ENCODE results near the gene BBS9. TPM values are rescaled to one million over a fixed set of nuclear protein-coding genes. Genes with fewer than 3 reads are reported as not detected.
"Not testable (repeated sequence)": the region's sequence is repeated elsewhere in the genome, so short reads cannot be mapped to it uniquely, and the experiment has no call there.

Gene BBS9
- polyA plus RNA-seq, 4 donors, result 2.0 to 8.8 (median 3.0) TPM

DNA sequence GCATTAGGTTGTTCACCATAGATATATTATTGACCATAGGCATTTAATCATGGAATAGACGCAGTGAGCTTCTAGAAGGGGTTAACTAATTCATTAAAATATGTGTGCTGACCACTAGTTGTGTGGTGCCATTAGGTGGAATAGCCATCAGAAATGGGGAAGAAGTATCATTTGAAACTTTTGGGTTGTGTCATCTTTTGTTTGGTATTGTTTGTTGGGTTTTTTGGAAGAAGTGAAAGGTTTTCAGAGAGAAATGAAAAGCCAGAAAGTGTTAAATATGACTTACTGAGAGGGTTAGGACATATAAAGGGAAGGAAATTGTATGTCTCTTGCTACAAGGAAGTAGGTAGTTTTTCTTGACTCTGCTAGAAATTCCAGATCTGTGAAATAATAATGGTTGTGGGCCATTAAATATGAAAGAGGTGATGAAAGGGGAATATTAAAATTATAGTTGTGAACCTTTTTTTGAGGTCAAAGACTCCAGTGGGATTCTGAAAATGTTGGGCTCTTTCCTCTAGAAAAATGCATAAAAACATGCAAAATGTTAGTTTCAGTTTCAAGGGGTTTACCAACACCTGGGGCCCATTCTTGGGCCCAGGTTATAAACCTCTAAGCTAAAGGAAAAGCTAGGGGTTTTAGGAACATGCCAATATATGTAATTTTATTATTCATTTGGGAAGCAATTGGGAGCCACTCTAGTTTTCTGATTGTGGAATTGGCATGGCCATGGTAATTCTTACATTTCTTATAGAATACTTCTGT lies 348.5 kb downstream of the BBS9 start:
- Histone ChIP-seq H3K9me3 (ENCODE audit: control insufficient read depth in 2 of 2, insufficient read depth in 1 of 2, low read depth in 1 of 2, low read length in 1 of 2) (no peaks in the 10 kb centered on the region), H3K36me3 (ENCODE audit: control insufficient read depth in 3 of 3, insufficient read depth in 2 of 3, low read depth in 1 of 3, low read length in 3 of 3) (no peaks in the 10 kb centered on the region), H3K27ac (ENCODE audit: low read depth in 1 of 3, low read length in 2 of 3) (no peak overlapping the region), H3K4me3 (ENCODE audit: low read depth in 1 of 3, low read length in 3 of 3) (no peak overlapping the region), H3K4me1 (ENCODE audit: control insufficient read depth in 3 of 3, insufficient read depth in 2 of 3, low read depth in 1 of 3, low read length in 2 of 3) (no peaks in the 10 kb centered on the region), H3K27me3 (ENCODE audit: control insufficient read depth in 3 of 3, insufficient read depth in 3 of 3, low read length in 3 of 3) (no peaks in the 10 kb centered on the region)
- DNase-seq (no peak), FAIRE-seq (no peak)
- WGBS, 3 donors, result 91 to 97% (median 95%) methylated on average over 1 of the region's 1 CpG

DNA sequence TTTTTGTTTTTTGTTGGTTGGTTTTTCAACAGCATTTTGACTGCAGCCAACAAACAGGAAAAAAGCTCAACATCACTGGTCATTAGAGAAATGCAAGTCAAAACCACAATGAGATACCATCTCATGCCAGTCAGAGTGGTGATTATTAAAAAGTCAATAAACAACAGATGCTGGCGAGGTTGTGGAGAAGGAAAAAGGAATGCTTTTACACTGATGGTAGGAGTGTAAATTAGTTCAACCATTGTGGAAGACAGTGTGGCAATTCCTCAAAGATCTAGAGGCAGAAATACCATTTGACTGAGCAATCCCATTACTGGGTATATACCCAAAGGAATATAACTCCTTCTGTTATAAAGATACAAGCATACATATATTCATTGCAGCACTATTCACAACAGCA lies 355.1 kb downstream of the BBS9 start:
- not testable (repeated sequence) for FAIRE-seq; H3K36me3 ChIP-seq (ENCODE audit: control insufficient read depth in 3 of 3, insufficient read depth in 2 of 3, low read depth in 1 of 3, low read length in 3 of 3); H3K27me3 ChIP-seq (ENCODE audit: control insufficient read depth in 3 of 3, insufficient read depth in 3 of 3, low read length in 3 of 3); H3K4me3 ChIP-seq (ENCODE audit: low read depth in 1 of 3, low read length in 3 of 3); DNase-seq; H3K4me1 ChIP-seq (ENCODE audit: control insufficient read depth in 3 of 3, insufficient read depth in 2 of 3, low read depth in 1 of 3, low read length in 2 of 3); H3K27ac ChIP-seq (ENCODE audit: low read depth in 1 of 3, low read length in 2 of 3); H3K9me3 ChIP-seq (ENCODE audit: control insufficient read depth in 2 of 2, insufficient read depth in 1 of 2, low read depth in 1 of 2, low read length in 1 of 2)
- WGBS, 3 donors, result 88 to 96% (median 90%) methylated on average over 1 of the region's 1 CpG

DNA sequence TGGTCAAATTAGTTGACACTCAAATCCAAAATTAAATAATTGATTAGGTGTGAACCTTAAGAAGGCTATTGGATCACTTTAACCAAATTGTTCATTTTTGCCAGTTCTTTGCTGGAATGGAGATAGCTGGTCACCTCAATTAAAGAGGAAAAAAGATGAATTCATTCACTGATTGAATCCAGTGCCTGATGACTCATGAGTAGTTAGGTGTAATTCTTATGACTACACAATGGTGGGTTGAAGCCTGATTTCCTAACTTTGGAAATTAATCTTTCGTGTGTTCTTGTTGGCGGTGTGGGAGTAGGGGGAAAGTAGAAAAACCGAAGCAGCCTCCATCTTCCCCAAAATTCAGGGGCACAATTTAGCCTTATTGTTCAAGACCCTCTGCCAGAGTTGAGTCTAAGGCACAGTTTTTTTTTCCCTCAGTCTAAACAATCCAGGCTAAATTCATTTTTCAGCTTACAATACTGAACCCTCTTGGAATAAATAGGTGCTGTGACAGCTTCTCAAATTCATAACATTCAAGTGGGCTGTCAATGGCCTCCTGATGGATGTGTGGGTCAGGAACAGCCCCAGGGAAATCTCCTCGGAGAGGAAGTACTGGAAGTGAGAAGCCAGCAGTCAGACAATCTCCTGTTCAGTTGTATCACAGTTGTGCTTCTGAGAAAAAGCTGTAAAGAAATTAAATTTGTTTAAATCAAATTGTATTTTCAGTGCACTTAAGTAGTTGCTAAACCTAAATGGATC lies 356.6 kb downstream of the BBS9 start:
- Histone ChIP-seq H3K27me3 (ENCODE audit: control insufficient read depth in 3 of 3, insufficient read depth in 3 of 3, low read length in 3 of 3) (no peaks in the 10 kb centered on the region), H3K9me3 (ENCODE audit: control insufficient read depth in 2 of 2, insufficient read depth in 1 of 2, low read depth in 1 of 2, low read length in 1 of 2) (no peaks in the 10 kb centered on the region), H3K4me3 (ENCODE audit: low read depth in 1 of 3, low read length in 3 of 3) (no peak overlapping the region), H3K36me3 (ENCODE audit: control insufficient read depth in 3 of 3, insufficient read depth in 2 of 3, low read depth in 1 of 3, low read length in 3 of 3) (no peaks in the 10 kb centered on the region), H3K4me1 (ENCODE audit: control insufficient read depth in 3 of 3, insufficient read depth in 2 of 3, low read depth in 1 of 3, low read length in 2 of 3) (no peaks in the 10 kb centered on the region), H3K27ac (ENCODE audit: low read depth in 1 of 3, low read length in 2 of 3) (no peak overlapping the region)
- 85 to 94% (median 87%) methylated on average over 4 of the region's 4 CpGs for WGBS, 3 donors
- FAIRE-seq (no peak), DNase-seq (no peak)

DNA sequence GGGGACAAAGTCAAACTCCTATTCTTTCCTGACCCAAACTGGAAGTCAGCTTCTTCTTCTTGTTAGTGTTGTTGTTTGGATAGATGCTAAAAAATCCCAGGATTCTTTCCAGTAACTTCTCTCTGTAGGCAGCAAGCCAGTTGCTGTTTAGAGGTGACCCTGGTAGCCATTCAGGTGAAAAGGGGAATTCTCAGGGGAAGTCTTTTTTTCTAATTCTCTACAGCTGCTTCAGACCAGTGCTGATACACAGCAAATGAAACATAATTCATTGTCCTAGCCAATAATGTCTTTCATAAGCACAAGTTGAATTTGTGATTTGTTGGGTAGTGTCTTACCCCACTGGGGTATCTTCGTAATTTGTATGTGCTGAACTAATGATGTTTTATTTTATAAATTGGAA lies 357.3 kb downstream of the BBS9 start:
- Histone ChIP-seq H3K27me3 (ENCODE audit: control insufficient read depth in 3 of 3, insufficient read depth in 3 of 3, low read length in 3 of 3) (no peaks in the 10 kb centered on the region), H3K27ac (ENCODE audit: low read depth in 1 of 3, low read length in 2 of 3) (no peak overlapping the region), H3K4me1 (ENCODE audit: control insufficient read depth in 3 of 3, insufficient read depth in 2 of 3, low read depth in 1 of 3, low read length in 2 of 3) (no peaks in the 10 kb centered on the region), H3K9me3 (ENCODE audit: control insufficient read depth in 2 of 2, insufficient read depth in 1 of 2, low read depth in 1 of 2, low read length in 1 of 2) (no peaks in the 10 kb centered on the region), H3K36me3 (ENCODE audit: control insufficient read depth in 3 of 3, insufficient read depth in 2 of 3, low read depth in 1 of 3, low read length in 3 of 3) (no peaks in the 10 kb centered on the region), H3K4me3 (ENCODE audit: low read depth in 1 of 3, low read length in 3 of 3) (no peak overlapping the region)
- 90 to 100% (median 95%) methylated on average over 1 of the region's 1 CpG for WGBS, 3 donors
- DNase-seq (no peak), FAIRE-seq (no peak)

DNA sequence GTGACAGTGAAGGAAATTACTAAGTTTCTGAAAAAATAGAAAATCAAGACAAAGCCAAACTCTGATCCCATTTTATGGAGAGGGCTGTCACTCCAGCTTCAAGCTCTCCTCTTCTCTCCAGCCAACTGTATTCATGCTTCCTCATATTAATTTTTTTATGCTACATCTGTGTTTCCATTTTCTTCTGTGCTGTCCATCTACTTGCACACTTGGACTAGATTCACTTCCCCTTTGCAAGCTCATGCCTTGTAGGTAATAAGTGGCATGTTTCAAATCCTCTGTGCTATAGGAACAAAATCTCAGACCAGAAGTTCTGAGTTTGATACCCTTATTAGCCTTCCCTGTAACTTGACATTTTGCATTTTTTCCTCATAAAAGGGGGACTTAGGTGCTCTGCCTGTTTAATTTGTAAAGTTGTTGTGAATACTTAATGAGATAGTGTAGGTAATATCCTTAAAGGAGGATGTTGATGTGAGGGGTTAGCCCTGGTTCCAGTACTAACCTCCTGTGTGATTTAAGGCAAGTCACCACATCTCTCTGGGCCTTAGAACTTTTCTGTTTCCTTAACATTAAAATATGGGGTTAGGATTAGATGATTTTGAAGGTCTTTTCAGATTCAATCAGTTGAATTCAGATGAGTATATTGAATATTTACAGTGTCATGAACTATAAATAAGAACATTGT lies 358.8 kb downstream of the BBS9 start:
- Histone ChIP-seq H3K9me3 (ENCODE audit: control insufficient read depth in 2 of 2, insufficient read depth in 1 of 2, low read depth in 1 of 2, low read length in 1 of 2) (no peaks in the 10 kb centered on the region), H3K27ac (ENCODE audit: low read depth in 1 of 3, low read length in 2 of 3) (no peak overlapping the region), H3K4me3 (ENCODE audit: low read depth in 1 of 3, low read length in 3 of 3) (no peak overlapping the region), H3K4me1 (ENCODE audit: control insufficient read depth in 3 of 3, insufficient read depth in 2 of 3, low read depth in 1 of 3, low read length in 2 of 3) (no peaks in the 10 kb centered on the region), H3K27me3 (ENCODE audit: control insufficient read depth in 3 of 3, insufficient read depth in 3 of 3, low read length in 3 of 3) (no peaks in the 10 kb centered on the region), H3K36me3 (ENCODE audit: control insufficient read depth in 3 of 3, insufficient read depth in 2 of 3, low read depth in 1 of 3, low read length in 3 of 3) (no peaks in the 10 kb centered on the region)
- FAIRE-seq (no peak), DNase-seq (no peak)

DNA sequence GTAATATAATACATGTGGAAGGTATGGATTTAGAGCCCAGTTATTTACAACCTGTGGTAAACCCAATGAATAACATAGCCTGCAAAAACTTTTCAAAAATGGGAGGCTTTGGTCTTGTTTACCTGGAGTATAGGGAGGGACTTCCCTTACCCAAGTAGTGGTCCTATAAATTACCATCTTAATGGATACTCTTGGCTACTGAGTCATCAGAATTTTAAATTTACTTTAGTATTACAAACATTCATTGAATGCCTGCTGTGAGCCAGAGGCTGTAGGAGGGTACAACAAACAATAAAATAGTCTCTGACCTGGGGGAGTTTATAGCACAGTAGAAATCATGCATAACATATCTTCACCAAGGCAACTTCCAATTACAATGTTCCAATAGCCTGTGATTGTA lies 365.1 kb downstream of the BBS9 start:
- H3K27ac ChIP-seq (ENCODE audit: low read depth in 1 of 3, low read length in 2 of 3), result no peak overlapping the region
- no peaks in the 10 kb centered on the region for H3K27me3 ChIP-seq (ENCODE audit: control insufficient read depth in 3 of 3, insufficient read depth in 3 of 3, low read length in 3 of 3)
- no peak overlapping the region for H3K4me3 ChIP-seq (ENCODE audit: low read depth in 1 of 3, low read length in 3 of 3)
- no peaks in the 10 kb centered on the region for H3K4me1 ChIP-seq (ENCODE audit: control insufficient read depth in 3 of 3, insufficient read depth in 2 of 3, low read depth in 1 of 3, low read length in 2 of 3)
- H3K36me3 ChIP-seq (ENCODE audit: control insufficient read depth in 3 of 3, insufficient read depth in 2 of 3, low read depth in 1 of 3, low read length in 3 of 3), result no peaks in the 10 kb centered on the region
- FAIRE-seq, result no peak
- H3K9me3 ChIP-seq (ENCODE audit: control insufficient read depth in 2 of 2, insufficient read depth in 1 of 2, low read depth in 1 of 2, low read length in 1 of 2), result no peaks in the 10 kb centered on the region
- no peak for DNase-seq

DNA sequence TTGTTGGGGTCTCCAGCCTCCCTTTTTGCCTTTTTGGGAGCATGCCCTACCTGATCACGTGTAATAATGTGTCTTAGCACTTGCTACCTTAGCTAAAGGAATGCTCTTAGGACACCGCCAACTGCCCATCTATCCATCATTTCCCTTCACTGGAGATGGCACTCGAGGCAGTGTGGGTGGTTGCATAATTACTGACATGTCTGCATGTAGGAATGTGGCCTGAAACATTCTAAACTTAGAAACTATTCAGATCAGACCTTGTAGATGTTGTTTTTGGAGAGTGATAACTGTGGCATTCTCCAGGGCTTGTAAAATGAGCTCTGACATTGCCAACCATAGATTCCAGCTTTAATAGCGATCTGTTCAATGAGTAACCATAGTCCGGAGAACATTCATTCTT lies 365.8 kb downstream of the BBS9 start:
- Histone ChIP-seq H3K4me3 (ENCODE audit: low read depth in 1 of 3, low read length in 3 of 3) (no peak overlapping the region), H3K4me1 (ENCODE audit: control insufficient read depth in 3 of 3, insufficient read depth in 2 of 3, low read depth in 1 of 3, low read length in 2 of 3) (no peaks in the 10 kb centered on the region), H3K9me3 (ENCODE audit: control insufficient read depth in 2 of 2, insufficient read depth in 1 of 2, low read depth in 1 of 2, low read length in 1 of 2) (no peaks in the 10 kb centered on the region), H3K27me3 (ENCODE audit: control insufficient read depth in 3 of 3, insufficient read depth in 3 of 3, low read length in 3 of 3) (no peaks in the 10 kb centered on the region), H3K36me3 (ENCODE audit: control insufficient read depth in 3 of 3, insufficient read depth in 2 of 3, low read depth in 1 of 3, low read length in 3 of 3) (no peaks in the 10 kb centered on the region), H3K27ac (ENCODE audit: low read depth in 1 of 3, low read length in 2 of 3) (no peak overlapping the region)
- WGBS, 3 donors, result 74 to 88% (median 87%) methylated on average over 5 of the region's 5 CpGs
- FAIRE-seq (no peak), DNase-seq (no peak)

DNA sequence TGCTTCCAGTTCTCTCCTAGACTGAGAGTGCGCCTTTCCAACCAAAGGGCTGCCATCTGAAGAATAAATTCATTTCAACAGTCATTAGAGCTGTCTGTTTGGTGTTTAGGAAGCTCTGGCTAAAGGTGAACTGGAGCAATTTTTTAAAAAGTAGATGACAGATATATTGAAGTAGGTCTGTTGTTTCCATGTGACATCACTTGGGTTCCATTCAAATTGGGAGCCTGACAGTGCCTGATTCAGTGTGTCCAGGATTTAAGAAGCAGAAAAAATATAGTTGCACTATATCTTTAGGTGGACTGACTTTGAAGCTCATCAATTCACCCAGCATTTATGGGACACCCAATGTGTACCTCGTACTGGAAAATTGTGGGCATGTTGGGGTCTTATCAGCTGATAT lies 367.7 kb downstream of the BBS9 start:
- FAIRE-seq (no peak), DNase-seq (no peak)
- no peaks in the 10 kb centered on the region for H3K27me3 ChIP-seq (ENCODE audit: control insufficient read depth in 3 of 3, insufficient read depth in 3 of 3, low read length in 3 of 3)
- WGBS, 3 donors, result 86 to 90% (median 88%) methylated on average over 2 of the region's 2 CpGs
- no peaks in the 10 kb centered on the region for H3K9me3 ChIP-seq (ENCODE audit: control insufficient read depth in 2 of 2, insufficient read depth in 1 of 2, low read depth in 1 of 2, low read length in 1 of 2)
- no peak overlapping the region for H3K4me3 ChIP-seq (ENCODE audit: low read depth in 1 of 3, low read length in 3 of 3)
- H3K27ac ChIP-seq (ENCODE audit: low read depth in 1 of 3, low read length in 2 of 3), result no peak overlapping the region
- no peaks in the 10 kb centered on the region for H3K36me3 ChIP-seq (ENCODE audit: control insufficient read depth in 3 of 3, insufficient read depth in 2 of 3, low read depth in 1 of 3, low read length in 3 of 3)
- H3K4me1 ChIP-seq (ENCODE audit: control insufficient read depth in 3 of 3, insufficient read depth in 2 of 3, low read depth in 1 of 3, low read length in 2 of 3), result no peaks in the 10 kb centered on the region

All from small intestine (tissue), 7 donors.